H1 (cell line): ENCODE results near the gene CGAS. TPM values are rescaled to one million over a fixed set of nuclear protein-coding genes. Genes with fewer than 3 reads are reported as not detected.
"Not testable (repeated sequence)": the region's sequence is repeated elsewhere in the genome, so short reads cannot be mapped to it uniquely, and the experiment has no call there.

Experiments used
- CTCF ChIA-PET: fragments of 300-600 bp; sonication (Branson Sonifier 250); formaldehyde crosslinking; loops from one replicate; lab custom pipeline; 2021; ENCODE audit not compliant: partially characterized antibody; lab: Charles Lee
- POLR2A ChIA-PET: fragments of 300-600 bp; sonication (Branson Sonifier 250); formaldehyde crosslinking; loops from one replicate; lab custom pipeline; 2021; ENCODE audit warnings: inconsistent platforms; ENCODE audit not compliant: partially characterized antibody; lab: Charles Lee
- DNase-seq, 2 experiments: peaks; one replicate each; pipeline versions ENCODE4 v3.0.0 to v3.0.0-alpha.2; 2010 to 2022; ENCODE audit warnings: low spot score in 2 of 2, low read depth in 1 of 2, mixed read lengths in 1 of 2
- FAIRE-seq: peaks from 2 replicates; lab custom pipeline; 2011; peaks lifted over from hg19 to GRCh38; lab: Jason Lieb, UNC
- H2AFZ ChIP-seq: 2 replicates; pipeline ENCODE4 v1.8.1; 2012; ENCODE audit warnings: low read length, inconsistent platforms
- H2AK5ac ChIP-seq: 2 replicates; pipeline ENCODE4 v1.6.1; 2013; ENCODE audit warnings: low read depth, low read length
- H2BK120ac ChIP-seq: replicated peaks from 2 replicates; pipeline ENCODE3; 2013; ENCODE audit warnings: low read depth, low read length, inconsistent platforms
- H2BK12ac ChIP-seq: 2 replicates; pipeline ENCODE4 v1.6.1; 2013; ENCODE audit warnings: low read depth, low read length
- H2BK15ac ChIP-seq: 2 replicates; pipeline ENCODE4 v1.6.1; 2013; ENCODE audit warnings: low read length
- H2BK20ac ChIP-seq: 2 replicates; pipeline ENCODE4 v1.6.1; 2013; ENCODE audit warnings: low read length
- H2BK5ac ChIP-seq: 2 replicates; pipeline ENCODE4 v1.6.1; 2013; ENCODE audit warnings: low read depth, low read length
- H3K14ac ChIP-seq: 2 replicates; pipeline ENCODE4 v1.6.1; 2013; ENCODE audit warnings: inconsistent platforms; ENCODE audit not compliant: insufficient read length
- H3K18ac ChIP-seq: 2 replicates; pipeline ENCODE4 v1.6.1; 2013; ENCODE audit warnings: low read length; ENCODE audit errors: extremely low read depth
- H3K23ac ChIP-seq: 2 replicates; pipeline ENCODE4 v1.6.1; 2013; ENCODE audit warnings: inconsistent platforms; ENCODE audit not compliant: insufficient read length
- H3K23me2 ChIP-seq: 2 replicates; pipeline ENCODE4 v1.6.1; 2013; ENCODE audit warnings: low read depth, low read length
- H3K27ac ChIP-seq: 2 replicates; pipeline ENCODE4 v1.6.1; 2011; ENCODE audit warnings: low read depth, low read length, inconsistent platforms
- H3K27me3 ChIP-seq, 4 experiments: replicated peaks in 1 of 4; 1 replicate in 1 of 4; 2 replicates in 3 of 4; pipeline versions ENCODE4 v1.6.1 to v1.8.1; 2011 to 2013; ENCODE audit warnings: low read length in 3 of 4, mild to moderate bottlenecking in 3 of 4, inconsistent platforms in 2 of 4, mixed read lengths in 2 of 4, moderate library complexity in 1 of 4; ENCODE audit not compliant: control insufficient read depth in 3 of 4, insufficient read depth in 3 of 4; ENCODE audit errors: extremely low read depth in 1 of 4
- H3K36me3 ChIP-seq, 4 experiments: 2 replicates each; pipeline versions ENCODE4 v1.6.1 to v1.8.1; 2011 to 2013; ENCODE audit warnings: mild to moderate bottlenecking in 4 of 4, low read length in 3 of 4, moderate library complexity in 2 of 4, control low read depth in 1 of 4, inconsistent platforms in 1 of 4; ENCODE audit not compliant: insufficient read depth in 4 of 4, control insufficient read depth in 2 of 4
- H3K4ac ChIP-seq: replicated peaks from 2 replicates; pipeline ENCODE3; 2013; ENCODE audit warnings: low read length, low read depth, mixed read lengths, inconsistent platforms; ENCODE audit not compliant: insufficient read length
- H3K4me1 ChIP-seq, 4 experiments: replicated peaks in 1 of 4; 1 replicate in 1 of 4; 2 replicates in 3 of 4; pipeline versions ENCODE4 v1.6.1 to v1.8.1; 2011 to 2013; ENCODE audit warnings: low read length in 3 of 4, inconsistent platforms in 2 of 4, mixed read lengths in 1 of 4; ENCODE audit not compliant: insufficient read depth in 4 of 4, control insufficient read depth in 3 of 4
- H3K4me2 ChIP-seq, 2 experiments: 2 replicates each; pipeline versions ENCODE4 v1.6.1 to v1.8.1; 2011 to 2013; ENCODE audit warnings: low read depth in 2 of 2, low read length in 2 of 2, control low read depth in 1 of 2, inconsistent platforms in 1 of 2, mild to moderate bottlenecking in 1 of 2; ENCODE audit not compliant: insufficient read depth in 1 of 2
- H3K4me3 ChIP-seq, 4 experiments: fragments of 200-600, 300-600 bp in 1 of 4; sonication (generic), shearing (Covaris generic), sonication (Bioruptor Twin) in 1 of 4; 2 replicates each; pipeline versions ENCODE4 v1.5.1 to v1.8.1; 2011 to 2016; ENCODE audit warnings: low read length in 4 of 4, low read depth in 3 of 4, control low read depth in 2 of 4, inconsistent platforms in 2 of 4, mild to moderate bottlenecking in 2 of 4, mixed read lengths in 1 of 4, moderate library complexity in 1 of 4; ENCODE audit not compliant: insufficient read depth in 2 of 4; ENCODE audit errors: extremely low read depth in 1 of 4
- H3K56ac ChIP-seq: replicated peaks from 2 replicates; pipeline ENCODE3; 2013; ENCODE audit warnings: low read depth, mild to moderate bottlenecking, mixed read lengths, low read length, inconsistent platforms; ENCODE audit not compliant: insufficient read length
- H3K79me1 ChIP-seq: 2 replicates; pipeline ENCODE4 v1.6.1; 2013; ENCODE audit warnings: low read depth, low read length, control low read depth
- H3K79me2 ChIP-seq, 2 experiments: 2 replicates each; pipeline versions ENCODE4 v1.6.1 to v1.8.1; 2012 to 2013; ENCODE audit warnings: low read length in 2 of 2, mild to moderate bottlenecking in 2 of 2, inconsistent platforms in 1 of 2; ENCODE audit not compliant: insufficient read depth in 2 of 2, control insufficient read depth in 1 of 2
- H3K9ac ChIP-seq, 4 experiments: replicated peaks in 1 of 4; 1 replicate in 1 of 4; 2 replicates in 3 of 4; pipeline versions ENCODE4 v1.6.1 to v1.8.1; 2011 to 2013; ENCODE audit warnings: low read depth in 3 of 4, low read length in 3 of 4, control low read depth in 2 of 4, mild to moderate bottlenecking in 2 of 4, moderate library complexity in 2 of 4, inconsistent platforms in 1 of 4; ENCODE audit errors: extremely low read depth in 1 of 4
- H3K9me3 ChIP-seq, 2 experiments: 2 replicates each; pipeline versions ENCODE4 v1.6.1 to v1.8.1; 2012 to 2013; ENCODE audit warnings: mild to moderate bottlenecking in 2 of 2, moderate library complexity in 2 of 2, control low read depth in 1 of 2, inconsistent platforms in 1 of 2, low read depth in 1 of 2, low read length in 1 of 2, mixed read lengths in 1 of 2; ENCODE audit not compliant: insufficient read depth in 2 of 2
- H4K20me1 ChIP-seq, 2 experiments: replicated peaks in 1 of 2; 2 replicates each; pipeline versions ENCODE3 to v1.8.1; 2011 to 2013; ENCODE audit warnings: inconsistent platforms in 2 of 2, low read length in 2 of 2, mild to moderate bottlenecking in 1 of 2; ENCODE audit not compliant: insufficient read depth in 2 of 2, control insufficient read depth in 1 of 2
- H4K5ac ChIP-seq: 2 replicates; pipeline ENCODE4 v1.6.1; 2013; ENCODE audit warnings: low read length, low read depth, mixed read lengths, inconsistent platforms; ENCODE audit not compliant: insufficient read length
- H4K8ac ChIP-seq: 2 replicates; pipeline ENCODE4 v1.8.0; 2013; ENCODE audit warnings: mild to moderate bottlenecking, moderate library complexity, low read length, inconsistent platforms; ENCODE audit not compliant: insufficient read depth; ENCODE audit errors: extremely low read depth
- H4K91ac ChIP-seq: replicated peaks from 2 replicates; pipeline ENCODE3; 2013; ENCODE audit warnings: low read length, mixed read lengths, inconsistent platforms; ENCODE audit not compliant: insufficient read length
- WGBS, 2 experiments: shearing (Covaris generic) in 1 of 2; methylation state at CpG; one replicate each; pipeline versions ENCODE4 v1.1.6 to v1.1.7; 2013 to 2015; ENCODE audit warnings: low lambda C conversion rate in 2 of 2, mixed read lengths in 2 of 2, inconsistent platforms in 1 of 2, low coverage in 1 of 2, missing lambda C conversion rate in 1 of 2; ENCODE audit not compliant: insufficient replicate concordance in 2 of 2, insufficient coverage in 1 of 2, insufficient read length in 1 of 2; ENCODE audit errors: extremely low coverage in 1 of 2, missing lambda C conversion rate in 1 of 2; 5-methylcytosine and 5-hydroxymethylcytosine counted together
- polyA plus RNA-seq, 7 experiments: library from polyadenylated mRNA; depleted of rRNA in 3 of 7; stranded (reverse) in 5 of 7; unstranded in 2 of 7; fragments of >200 nt in 5 of 7; fragments of 200-250 nt in 2 of 7; gene quantifications; 1 replicate in 5 of 7; 2 replicates in 1 of 7; 4 replicates in 1 of 7; pipeline versions ENCODE4 v1.2.1 to v1.2.3, GENCODE V29; 2011 to 2013; ENCODE audit warnings: missing spikeins in 2 of 7, mixed read lengths in 2 of 7
- total RNA-seq: library from RNA; stranded (reverse); fragmentation: NEBNext Ultra II Directional; extraction: Animal tissue kit (Norgen Biotek cat#: 25700); gene quantifications from 2 replicates; pipeline ENCODE4 v1.2.1, GENCODE V29; 2021

CGAS gene
- total and polyA plus RNA-seq, 2 of the 8 experiments (the other 6 are each of a cell fraction or from before 2014, with no cell fraction given) = 2.1 to 6.3 TPM

- not testable (repeated sequence) for FAIRE-seq, H3K4me2 ChIP-seq, H3K56ac ChIP-seq, H3K27me3 ChIP-seq, H4K20me1 ChIP-seq, H3K4ac ChIP-seq, H3K18ac ChIP-seq, H2BK20ac ChIP-seq, H3K4me3 ChIP-seq, H2BK120ac ChIP-seq, H3K9me3 ChIP-seq, H4K8ac ChIP-seq, H4K91ac ChIP-seq, H3K4me1 ChIP-seq, H4K5ac ChIP-seq, H3K14ac ChIP-seq, H2AK5ac ChIP-seq, H3K27ac ChIP-seq, H3K79me2 ChIP-seq, H3K9ac ChIP-seq, H3K23me2 ChIP-seq, H2BK5ac ChIP-seq, H2BK15ac ChIP-seq, H3K23ac ChIP-seq, H2BK12ac ChIP-seq, H3K79me1 ChIP-seq, H3K36me3 ChIP-seq, H2AFZ ChIP-seq
- CTCF ChIA-PET = interaction anchor here (0.8 kb wide), 1 partner anchor 107 kb away, joined by 3 read pairs; no protein-coding TSS in a partner anchor
- POLR2A ChIA-PET = interaction anchor here (0.6 kb wide), 1 partner anchor 57 kb away, joined by 4 read pairs; no protein-coding TSS in a partner anchor
- WGBS, 2 experiments = 88% methylated on average over 3 of the region's 4 CpGs; no CpG with 5 or more reads in 1 of the 2 experiments
- DNase-seq = peak in 1 of 2 experiments; percentile 11
These were observed 59.9 kb downstream of the CGAS start for GRCh38 chr6:73392188-73392587.
